Stimulated activated naive B cell treated with anti-CD40 and anti-IgM and Interleukin-4, amounts not matched to agents 10 μg/mL and 1 μg/mL and 100 μg/mL, for 72 hours (primary cell): ENCODE data around the gene STX18.

Experiments used
- ATAC-seq, 2 donors: fragments of 150-1000 bp; cut with Tn5 transposase; replicated peaks; 2 replicates each; pipeline ENCODE4 v1.10.0; 2021; ENCODE audit warnings: moderate library complexity in 1 of 2
- DNase-seq: peaks from one replicate; pipeline ENCODE4 v3.0.0; 2021
- H3K27ac Mint-ChIP-seq: one replicate; pipeline ENCODE4 v1.8.0; 2022; ENCODE audit warnings: mild to moderate bottlenecking, mixed read lengths
- H3K27me3 Mint-ChIP-seq, 2 donors: one replicate each; pipeline ENCODE4 v1.8.0; 2022; ENCODE audit warnings: mixed read lengths in 2 of 2
- H3K36me3 Mint-ChIP-seq, 2 donors: one replicate each; pipeline ENCODE4 v1.8.0; 2022; ENCODE audit warnings: mixed read lengths in 2 of 2, mild to moderate bottlenecking in 1 of 2
- H3K4me1 Mint-ChIP-seq, 2 donors: one replicate each; pipeline ENCODE4 v1.8.0; 2022; ENCODE audit warnings: mixed read lengths in 2 of 2, mild to moderate bottlenecking in 1 of 2
- H3K4me3 Mint-ChIP-seq, 2 donors: one replicate each; pipeline ENCODE4 v1.8.0; 2022; ENCODE audit warnings: mild to moderate bottlenecking in 2 of 2, mixed read lengths in 2 of 2, moderate library complexity in 1 of 2
- H3K9me3 Mint-ChIP-seq, 2 donors: one replicate each; pipeline ENCODE4 v1.8.0; 2022; ENCODE audit warnings: mixed read lengths in 2 of 2, mild to moderate bottlenecking in 1 of 2

The STX18 gene

DNA sequence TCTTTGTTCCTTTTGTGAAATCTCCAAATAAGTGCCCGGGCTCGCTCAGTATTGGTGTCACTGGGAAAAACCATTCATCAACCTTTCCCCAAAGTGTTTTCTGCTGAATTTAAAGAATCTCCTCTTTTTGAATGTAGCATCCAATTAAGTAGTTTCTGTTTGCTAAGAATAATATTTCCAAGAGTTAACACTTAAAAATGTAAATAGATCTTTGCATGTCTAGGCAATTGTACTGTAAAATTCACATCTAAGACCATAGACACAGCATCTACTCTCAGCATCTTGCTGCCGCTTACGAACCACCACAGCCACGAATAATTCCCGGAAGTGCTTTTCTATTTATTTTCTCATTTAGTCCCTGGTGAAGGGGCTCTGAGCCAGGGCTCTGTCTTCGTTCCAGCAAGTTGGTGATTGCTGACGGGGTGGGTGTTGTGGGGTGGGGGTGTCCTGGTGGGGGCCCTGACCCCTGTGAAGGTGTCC, 153.5 kb downstream of the STX18 start:
- Mint-ChIP-seq H3K4me3 (peak overlapping the region; percentile 25 to 50), H3K36me3 (no peaks in the 10 kb centered on the region)

GRCh38 chr4:4387531-4388310, 154.1 kb downstream of the STX18 start:
- ATAC-seq (no peak), DNase-seq (no peak)
- Mint-ChIP-seq H3K4me3 (peak overlapping the region; percentile 25 to 50), H3K27me3 (peaks cover 61 to 81% of the 10 kb centered on the region in 2 donors), H3K27ac (peak overlapping the region; percentile 42), H3K4me1 (peaks cover 7 to 21% of the 10 kb centered on the region in 2 donors), H3K9me3 (no peaks in the 10 kb centered on the region), H3K36me3 (no peaks in the 10 kb centered on the region)

More for the DNA sequence above, 153.5 kb downstream of the STX18 start:
- Mint-ChIP-seq H3K4me1 (peaks cover 7 to 21% of the 10 kb centered on the region in 2 donors), H3K9me3 (no peaks in the 10 kb centered on the region), H3K27ac (peak overlapping the region; percentile 42), H3K27me3 (peaks cover 57 to 78% of the 10 kb centered on the region in 2 donors)
- no peak for ATAC-seq
- no peak for DNase-seq

- peak within 1 kb of the TSS; percentile 66 to 79 for H3K4me3 Mint-ChIP-seq
- H3K27ac Mint-ChIP-seq, result no peak within 1 kb of the TSS
- DNase-seq (no peak), ATAC-seq (peak in 1 of 2 donors; percentile 18)
- H3K4me1 Mint-ChIP-seq, result peaks cover 7 to 21% of the 10 kb centered on the region in 2 donors
- H3K9me3 Mint-ChIP-seq, result no peaks in the 10 kb centered on the region
- H3K36me3 Mint-ChIP-seq, result no peaks in the 10 kb centered on the region
- peaks cover 65 to 85% of the 10 kb centered on the region in 2 donors for H3K27me3 Mint-ChIP-seq
Measured at GRCh38 chr4:4386736-4387392, 155.0 kb downstream of the STX18 start, which contains the start of gene NSG1. Gene NSG1 (plus strand): TSS chr4:4387102. CDS start chr4:4387630, 528 bp downstream.

DNA sequence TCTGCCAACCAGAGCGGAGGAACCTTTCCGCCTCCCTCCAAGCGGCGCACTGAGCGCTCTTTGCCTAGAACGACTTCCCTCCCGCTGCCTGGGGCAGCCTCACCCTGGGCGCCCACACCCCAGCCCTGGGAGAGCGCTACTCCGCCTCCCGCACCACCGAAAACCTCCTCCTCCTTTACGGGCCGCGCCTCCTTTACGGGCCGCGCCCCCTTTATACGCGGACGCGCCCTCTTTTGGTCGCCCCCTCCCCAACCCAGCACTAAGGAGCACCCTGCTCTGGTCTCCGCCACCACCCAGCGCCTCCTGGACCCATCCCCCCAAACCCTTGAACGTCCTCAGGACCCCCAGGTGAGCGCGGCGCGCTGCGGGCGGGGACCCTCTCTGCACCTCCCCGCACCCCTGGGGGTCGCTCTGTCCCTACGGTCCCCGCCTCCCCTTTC, 155.5 kb downstream of the STX18 start:
- Mint-ChIP-seq H3K36me3 (no peaks in the 10 kb centered on the region), H3K9me3 (no peaks in the 10 kb centered on the region), H3K4me1 (peaks cover 7 to 21% of the 10 kb centered on the region in 2 donors), H3K27me3 (peaks cover 61 to 85% of the 10 kb centered on the region in 2 donors), H3K4me3 (peak overlapping the region; percentile 66 to 79), H3K27ac (no peak overlapping the region)
- no peak for DNase-seq
- peak; percentile 33 to 38 for ATAC-seq

GRCh38 chr4:4385729-4386295, 156.0 kb downstream of the STX18 start:
- peak overlapping the region; percentile 66 to 79 for H3K4me3 Mint-ChIP-seq
- no peak overlapping the region for H3K27ac Mint-ChIP-seq
- H3K9me3 Mint-ChIP-seq, result no peaks in the 10 kb centered on the region
- ATAC-seq, result no peak
- no peak for DNase-seq
- H3K4me1 Mint-ChIP-seq, result peaks cover 7 to 21% of the 10 kb centered on the region in 2 donors
- H3K27me3 Mint-ChIP-seq, result peaks cover 64 to 84% of the 10 kb centered on the region in 2 donors
- no peaks in the 10 kb centered on the region for H3K36me3 Mint-ChIP-seq

DNA sequence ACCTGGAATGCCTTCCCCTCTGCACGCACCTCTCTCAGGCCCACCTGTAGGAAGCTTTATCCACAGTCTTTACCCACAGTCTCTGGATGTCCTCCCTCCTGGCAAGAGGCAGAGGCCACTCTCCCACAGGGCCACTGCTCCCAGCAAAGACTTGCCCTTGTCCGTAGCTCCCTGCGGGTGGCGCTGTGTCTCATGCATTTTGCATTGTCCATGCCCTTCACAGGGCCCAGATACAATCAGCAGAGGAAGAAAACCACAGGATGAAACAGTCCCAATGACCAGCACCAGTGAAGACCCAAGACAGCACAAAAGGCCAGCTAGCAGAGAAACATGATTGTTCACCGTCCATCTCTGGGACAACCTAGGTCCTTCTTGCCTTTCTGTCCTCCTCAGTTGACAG, 157.0 kb downstream of the STX18 start:
- H3K36me3 Mint-ChIP-seq, result no peaks in the 10 kb centered on the region
- H3K27me3 Mint-ChIP-seq, result peaks cover 57 to 82% of the 10 kb centered on the region in 2 donors
- ATAC-seq (no peak), DNase-seq (no peak)
- no peak overlapping the region for H3K4me3 Mint-ChIP-seq
- H3K4me1 Mint-ChIP-seq, result peaks cover 7 to 21% of the 10 kb centered on the region in 2 donors
- no peak overlapping the region for H3K27ac Mint-ChIP-seq
- H3K9me3 Mint-ChIP-seq, result no peaks in the 10 kb centered on the region

- Mint-ChIP-seq H3K27me3 (peaks cover 52 to 72% of the 10 kb centered on the region in 2 donors), H3K27ac (no peak overlapping the region), H3K4me1 (peaks cover 7 to 15% of the 10 kb centered on the region in 2 donors), H3K4me3 (no peak overlapping the region), H3K36me3 (no peaks in the 10 kb centered on the region), H3K9me3 (no peaks in the 10 kb centered on the region)
- no peak for ATAC-seq
- no peak for DNase-seq
Measured at GRCh38 chr4:4383085-4383484, 158.8 kb downstream of the STX18 start.

- DNase-seq (no peak), ATAC-seq (no peak)
- Mint-ChIP-seq H3K4me3 (no peak overlapping the region), H3K27me3 (peaks cover 53 to 67% of the 10 kb centered on the region in 2 donors), H3K4me1 (peaks cover 0 to 2% of the 10 kb centered on the region in 2 donors), H3K9me3 (peaks cover 4 to 7% of the 10 kb centered on the region in 2 donors), H3K36me3 (peaks cover 0 to 2% of the 10 kb centered on the region in 2 donors), H3K27ac (no peak overlapping the region)
Measured at GRCh38 chr4:4379540-4380087, 162.2 kb downstream of the STX18 start.

- ATAC-seq, result no peak
- Mint-ChIP-seq H3K4me3 (no peak overlapping the region), H3K9me3 (peaks cover 8 to 11% of the 10 kb centered on the region in 2 donors), H3K36me3 (peaks cover 0 to 2% of the 10 kb centered on the region in 2 donors), H3K27ac (no peak overlapping the region), H3K27me3 (peaks cover 44 to 61% of the 10 kb centered on the region in 2 donors), H3K4me1 (no peaks in the 10 kb centered on the region)
- DNase-seq, result no peak
Measured at GRCh38 chr4:4377732-4378460, 164.0 kb downstream of the STX18 start.

DNA sequence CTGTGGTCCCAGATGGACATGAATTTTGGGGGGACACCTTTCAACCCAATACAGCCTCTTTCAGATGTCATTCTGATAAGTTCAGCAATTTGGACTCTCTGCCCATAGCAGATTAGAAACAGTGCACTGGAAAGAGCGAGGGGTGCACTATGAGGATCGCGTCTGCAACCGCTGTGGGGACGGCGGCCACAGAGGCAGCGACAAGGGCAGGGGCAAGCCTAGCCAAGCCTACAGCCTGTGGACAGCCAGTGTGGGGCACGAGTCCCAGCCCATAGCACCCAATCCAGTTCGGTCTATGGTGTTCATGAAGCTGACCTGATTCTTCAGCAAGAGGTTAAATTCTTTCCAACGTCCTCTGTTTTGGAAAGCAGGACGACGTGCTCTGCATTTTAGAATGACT, 164.7 kb downstream of the STX18 start:
- no peak for ATAC-seq
- Mint-ChIP-seq H3K9me3 (peaks cover 8 to 11% of the 10 kb centered on the region in 2 donors), H3K27ac (no peak overlapping the region), H3K36me3 (peaks cover 0 to 2% of the 10 kb centered on the region in 2 donors), H3K4me1 (no peaks in the 10 kb centered on the region), H3K27me3 (peaks cover 39 to 57% of the 10 kb centered on the region in 2 donors), H3K4me3 (no peak overlapping the region)
- no peak for DNase-seq

GRCh38 chr4:4376074-4376473, 165.8 kb downstream of the STX18 start:
- Mint-ChIP-seq H3K36me3 (peaks cover 0 to 2% of the 10 kb centered on the region in 2 donors), H3K27ac (no peak overlapping the region), H3K9me3 (peaks cover 8 to 11% of the 10 kb centered on the region in 2 donors), H3K27me3 (peaks cover 34 to 53% of the 10 kb centered on the region in 2 donors), H3K4me3 (no peak overlapping the region), H3K4me1 (no peaks in the 10 kb centered on the region)
- no peak for ATAC-seq
- DNase-seq, result no peak

DNA sequence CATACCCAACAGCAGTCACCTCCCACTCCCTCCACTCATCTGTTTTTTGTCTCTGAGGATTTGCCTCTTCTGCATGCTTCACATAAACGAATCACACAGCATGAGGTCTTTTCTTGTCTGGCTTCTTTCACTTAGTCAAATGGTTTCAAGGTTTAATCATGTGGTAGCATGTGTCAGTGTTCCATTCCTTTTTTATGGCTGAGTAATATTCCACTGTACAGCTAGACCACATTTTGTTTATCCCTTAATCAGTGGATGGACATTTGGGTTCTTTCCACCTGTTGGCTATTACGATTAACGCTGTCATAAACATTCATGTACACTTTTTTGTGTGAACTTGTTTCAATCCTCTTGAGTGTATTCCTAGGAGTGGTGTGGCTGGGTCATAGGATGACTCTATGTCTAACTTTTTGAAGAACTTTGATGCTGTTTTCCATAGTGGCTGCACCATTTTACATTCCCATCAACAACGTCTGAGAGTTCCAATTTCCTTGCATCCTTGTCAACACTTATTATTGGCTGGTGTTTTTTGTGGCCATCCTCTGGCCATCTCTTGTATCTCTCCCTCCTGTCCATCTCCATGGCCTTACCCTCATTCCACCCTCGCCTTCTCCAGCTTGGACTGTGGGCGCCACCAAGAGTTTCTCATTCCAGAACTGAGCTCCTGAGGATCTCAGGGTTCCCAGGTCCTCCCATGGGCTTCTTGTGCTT, 167.3 kb downstream of the STX18 start:
- DNase-seq (no peak), ATAC-seq (no peak)
- H3K36me3 Mint-ChIP-seq, result peaks cover 0 to 2% of the 10 kb centered on the region in 2 donors
- no peaks in the 10 kb centered on the region for H3K4me1 Mint-ChIP-seq
- no peak overlapping the region for H3K27ac Mint-ChIP-seq
- no peak overlapping the region for H3K4me3 Mint-ChIP-seq
- H3K27me3 Mint-ChIP-seq, result peaks cover 37 to 49% of the 10 kb centered on the region in 2 donors
- peaks cover 9 to 11% of the 10 kb centered on the region in 2 donors for H3K9me3 Mint-ChIP-seq
